IMR-90 (cell line): ENCODE data around the gene SYCN. TPM values are rescaled to one million over a fixed set of nuclear protein-coding genes. Genes with fewer than 3 reads are reported as not detected.

Source experiments
- ATAC-seq: fragments of 200-7000 bp; cut with Tn5 transposase; 2 replicates; pipeline ENCODE4 v1.9.1; 2020; ENCODE audit warnings: low read depth, mild to moderate bottlenecking, moderate library complexity
- BruUV-seq: library from RNA; stranded (reverse); fragments of 400-500 nt; replicated peaks from 2 replicates; lab custom pipeline; 2021; lab: Mats Ljungman, UMichigan
- CTCF ChIA-PET: fragments of 300-600 bp; formaldehyde crosslinking; extraction: SDS; loops from one replicate; lab custom pipeline; 2021; ENCODE audit warnings: antibody characterized with exemption; lab: Yijun Ruan, JAX
- POLR2A ChIA-PET: fragments of 300-600 bp; sonication (Branson Sonifier 250); formaldehyde crosslinking; loops from one replicate; lab custom pipeline; 2022; ENCODE audit warnings: antibody characterized with exemption; ENCODE audit not compliant: unreplicated experiment; lab: Charles Lee
- DNase-seq: peaks from one replicate; pipeline ENCODE4 v3.0.0; 2013
- H2AFZ ChIP-seq: replicated peaks from 2 replicates; pipeline ENCODE3; 2013; ENCODE audit warnings: low read length, mild to moderate bottlenecking; ENCODE audit not compliant: poor library complexity
- H2AK5ac ChIP-seq: 2 replicates; pipeline ENCODE4 v1.6.1; 2013; ENCODE audit warnings: low read depth, low read length, inconsistent platforms
- H2AK9ac ChIP-seq: replicated peaks from 2 replicates; pipeline ENCODE3; 2013; ENCODE audit warnings: mild to moderate bottlenecking, low read depth, low read length, moderate library complexity; ENCODE audit not compliant: poor library complexity
- H2BK120ac ChIP-seq: 2 replicates; pipeline ENCODE4 v1.6.1; 2013; ENCODE audit warnings: low read depth, low read length, inconsistent platforms
- H2BK15ac ChIP-seq: 3 replicates; pipeline ENCODE4 v1.6.1; 2013; ENCODE audit warnings: low read depth, low read length, inconsistent platforms
- H2BK20ac ChIP-seq: 2 replicates; pipeline ENCODE4 v1.6.1; 2013; ENCODE audit warnings: low read depth, mild to moderate bottlenecking, inconsistent platforms, low read length, moderate library complexity
- H2BK5ac ChIP-seq: 2 replicates; pipeline ENCODE4 v1.6.1; 2013; ENCODE audit warnings: mild to moderate bottlenecking, low read depth, low read length, inconsistent platforms; ENCODE audit not compliant: poor library complexity, severe bottlenecking
- H3K14ac ChIP-seq: replicated peaks from 2 replicates; pipeline ENCODE4 v1.6.1; 2013; ENCODE audit warnings: low read depth, low read length, inconsistent platforms
- H3K18ac ChIP-seq: 2 replicates; pipeline ENCODE4 v1.6.1; 2013; ENCODE audit warnings: low read depth, low read length, control low read depth
- H3K23ac ChIP-seq: 2 replicates; pipeline ENCODE4 v1.6.1; 2013; ENCODE audit warnings: low read depth, low read length, inconsistent platforms
- H3K27ac ChIP-seq: 2 replicates; pipeline ENCODE4 v1.5.1; 2013; ENCODE audit warnings: mild to moderate bottlenecking, control low read depth, low read length; ENCODE audit not compliant: insufficient read depth
- H3K27me3 ChIP-seq: 2 replicates; pipeline ENCODE4 v1.6.1; 2013; ENCODE audit warnings: low read length; ENCODE audit not compliant: control insufficient read depth, insufficient read depth
- H3K36me3 ChIP-seq: 2 replicates; pipeline ENCODE4 v1.6.1; 2013; ENCODE audit warnings: low read length, mixed read lengths; ENCODE audit not compliant: control insufficient read depth, insufficient read depth
- H3K4ac ChIP-seq: 2 replicates; pipeline ENCODE4 v1.6.1; 2013; ENCODE audit warnings: low read depth, low read length, inconsistent platforms
- H3K4me1 ChIP-seq: 2 replicates; pipeline ENCODE4 v1.6.1; 2013; ENCODE audit warnings: low read length, mixed read lengths; ENCODE audit not compliant: control insufficient read depth, insufficient read depth
- H3K4me2 ChIP-seq: 2 replicates; pipeline ENCODE4 v1.6.1; 2013; ENCODE audit warnings: low read depth, mild to moderate bottlenecking, control low read depth, low read length, moderate library complexity
- H3K4me3 ChIP-seq: 2 replicates; pipeline ENCODE4 v1.5.1; 2013; ENCODE audit warnings: low read depth, mild to moderate bottlenecking, control low read depth, low read length, moderate library complexity; ENCODE audit not compliant: insufficient read depth
- H3K56ac ChIP-seq: 2 replicates; pipeline ENCODE4 v1.6.1; 2013; ENCODE audit warnings: low read length, inconsistent platforms; ENCODE audit not compliant: insufficient read depth; ENCODE audit errors: extremely low read depth
- H3K79me1 ChIP-seq, 2 experiments: 2 replicates each; pipeline ENCODE4 v1.6.1; 2013; ENCODE audit warnings: low read length in 2 of 2, inconsistent platforms in 1 of 2, low read depth in 1 of 2
- H3K9ac ChIP-seq: 2 replicates; pipeline ENCODE4 v1.6.1; 2013; ENCODE audit warnings: low read depth, low read length, control low read depth
- H3K9me1 ChIP-seq: 2 replicates; pipeline ENCODE4 v1.6.1; 2013; ENCODE audit warnings: low read length, inconsistent platforms; ENCODE audit not compliant: insufficient read depth
- H3K9me3 ChIP-seq: 2 replicates; pipeline ENCODE4 v1.6.1; 2013; ENCODE audit warnings: low read length; ENCODE audit not compliant: control insufficient read depth, insufficient read depth
- H4K20me1 ChIP-seq: 2 replicates; pipeline ENCODE4 v1.6.1; 2013; ENCODE audit warnings: low read length, inconsistent platforms; ENCODE audit not compliant: insufficient read depth
- H4K5ac ChIP-seq: 2 replicates; pipeline ENCODE4 v1.6.1; 2013; ENCODE audit warnings: mild to moderate bottlenecking, low read depth, low read length, control low read depth
- H4K8ac ChIP-seq, 2 experiments: 2 replicates each; pipeline ENCODE4 v1.6.1; 2013; ENCODE audit warnings: low read depth in 2 of 2, low read length in 2 of 2, control low read depth in 1 of 2, inconsistent platforms in 1 of 2
- H4K91ac ChIP-seq: 2 replicates; pipeline ENCODE4 v1.6.1; 2013; ENCODE audit warnings: low read depth, low read length, inconsistent platforms; ENCODE audit not compliant: insufficient read depth
- BHLHE40 ChIP-seq: fragments of 150-350 bp; IDR thresholded peaks from 2 replicates; pipeline ENCODE4 v1.6.1; 2016; ENCODE audit warnings: mild to moderate bottlenecking, low read depth, low read length
- WGBS, 2 experiments: methylation state at CpG; one replicate each; pipeline versions ENCODE4 v1.1.5 to v1.1.7; 2013; ENCODE audit warnings: missing lambda C conversion rate in 2 of 2; ENCODE audit not compliant: insufficient read length in 1 of 2; ENCODE audit errors: extremely low coverage in 2 of 2; 5-methylcytosine and 5-hydroxymethylcytosine counted together
- dilution Hi-C: fragments of 300-500 bp; cut with HindIII; formaldehyde crosslinking; loops from one replicate; pipeline ENCODE4 v1.14.3; 2018; ENCODE audit warnings: low sequenced_read_pairs; ENCODE audit not compliant: unreplicated experiment
- in situ Hi-C: fragments of 300-500 bp; cut with MboI; formaldehyde crosslinking; loops from 3 replicates; pipeline ENCODE4 v1.14.3; 2019; ENCODE audit warnings: low sequenced_read_pairs, inconsistent platforms, mixed read lengths
- intact Hi-C: fragments of 100-400 bp; cut with micrococcal nuclease; formaldehyde crosslinking; loops from 2 replicates; pipeline ENCODE4 v1.10.0; 2022
- polyA plus RNA-seq, 3 experiments: library from polyadenylated mRNA; depleted of rRNA; stranded (reverse); fragments of >200 nt; gene quantifications; 2 replicates each; pipeline ENCODE4 v1.2.3, GENCODE V29; 2012; ENCODE audit warnings: low replicate concordance in 1 of 3
- total RNA-seq: library from RNA; depleted of rRNA; stranded (reverse); fragments of >200 nt; gene quantifications from 2 replicates; pipeline ENCODE4 v1.2.3, GENCODE V29; 2012
- TF ChIP-seq, protein P1 (sequence below): fragments of 150-350 bp; IDR thresholded peaks from 2 replicates; pipeline ENCODE4 v1.6.1; 2017; ENCODE audit warnings: mild to moderate bottlenecking, antibody characterized with exemption, low read length, low read depth

SYCN gene
- total and polyA plus RNA-seq, 2 of the 4 experiments (the other 2 are of a cell fraction): not detected

DNA sequence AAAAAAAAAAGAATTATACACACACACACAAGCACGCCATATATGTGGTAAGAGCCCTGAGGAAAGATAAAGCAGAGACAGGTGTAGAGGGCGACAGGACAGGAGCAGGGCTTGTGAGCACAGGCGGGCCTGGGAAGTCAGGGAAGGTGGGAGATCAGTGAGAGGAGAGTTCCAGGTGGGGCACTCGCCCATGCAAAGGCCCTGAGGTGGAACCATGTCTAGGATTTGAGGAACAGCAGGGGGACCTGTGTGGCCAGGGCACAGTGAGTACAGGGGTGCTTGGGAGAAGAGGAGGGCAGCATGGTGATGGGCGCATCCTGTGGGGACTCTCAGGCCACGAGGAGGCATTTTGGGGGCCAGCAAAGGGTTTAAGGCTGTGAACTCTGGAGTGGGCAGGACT is 39.8 kb downstream of the SYCN start:
- H3K9me1 ChIP-seq: peaks cover 13% of the 10 kb centered on the region
- H3K4me2 ChIP-seq: no peak overlapping the region
- in situ Hi-C loops: no loop called here
- no peak overlapping the region for H2AK5ac ChIP-seq
- DNase-seq (no peak), ATAC-seq (no peak)
- peaks cover 51% of the 10 kb centered on the region for H4K20me1 ChIP-seq
- H2BK120ac ChIP-seq: no peak overlapping the region
- no peak overlapping the region for H3K4me3 ChIP-seq
- no peak overlapping the region for H2BK5ac ChIP-seq
- H2BK20ac ChIP-seq: no peak overlapping the region
- H3K23ac ChIP-seq: no peak overlapping the region
- no peak overlapping the region for H3K4ac ChIP-seq
- TF ChIP-seq, protein P1, sequence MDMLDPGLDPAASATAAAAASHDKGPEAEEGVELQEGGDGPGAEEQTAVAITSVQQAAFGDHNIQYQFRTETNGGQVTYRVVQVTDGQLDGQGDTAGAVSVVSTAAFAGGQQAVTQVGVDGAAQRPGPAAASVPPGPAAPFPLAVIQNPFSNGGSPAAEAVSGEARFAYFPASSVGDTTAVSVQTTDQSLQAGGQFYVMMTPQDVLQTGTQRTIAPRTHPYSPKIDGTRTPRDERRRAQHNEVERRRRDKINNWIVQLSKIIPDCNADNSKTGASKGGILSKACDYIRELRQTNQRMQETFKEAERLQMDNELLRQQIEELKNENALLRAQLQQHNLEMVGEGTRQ: no peak
- TF ChIP-seq BHLHE40: no peak
- no peak overlapping the region for H4K91ac ChIP-seq
- H3K27me3 ChIP-seq: no peaks in the 10 kb centered on the region
- H2AK9ac ChIP-seq: no peak overlapping the region
- no peak overlapping the region for H3K18ac ChIP-seq
- no TSS peak for BruUV-seq
- POLR2A ChIA-PET: no interaction called here
- no peaks in the 10 kb centered on the region for H3K9me3 ChIP-seq
- intact Hi-C loops: no loop called here
- H3K4me1 ChIP-seq: peaks cover 7% of the 10 kb centered on the region
- CTCF ChIA-PET: no interaction called here
- no peak overlapping the region for H2BK15ac ChIP-seq
- H3K36me3 ChIP-seq: peaks cover 4% of the 10 kb centered on the region; the same call in 1 of the 2 replicates
- H3K56ac ChIP-seq: no peak overlapping the region
- no peak overlapping the region for H3K27ac ChIP-seq
- H2AFZ ChIP-seq: no peak overlapping the region
- dilution Hi-C loops: no loop called here
- H3K9ac ChIP-seq: no peak overlapping the region
- no CpG with 5 or more reads among the region's 6 CpGs for WGBS, 2 experiments
- no peak overlapping the region for H4K5ac ChIP-seq
- H3K14ac ChIP-seq: no peak overlapping the region
- no peak overlapping the region for H4K8ac ChIP-seq
- H3K79me1 ChIP-seq: peaks cover 21 to 74% of the 10 kb centered on the region in 2 experiments
